A673 (cell line): Measurements from ENCODE around the gene PRMT6.

Experiments used
- CTCF ChIP-seq: fragments of 300-800, 200-600 bp; sonication (generic); conservative IDR thresholded peaks from 2 replicates; pipeline ENCODE4 v1.5.1; 2017; ENCODE audit warnings: low read depth, mild to moderate bottlenecking, antibody characterized with exemption, low read length, moderate library complexity, mixed read lengths
- EZH2 ChIP-seq: fragments of 200-600 bp; sonication (generic); IDR thresholded peaks from 2 replicates; pipeline ENCODE4 v1.6.1; 2017; ENCODE audit warnings: borderline replicate concordance, low read depth, mild to moderate bottlenecking, mixed read lengths, antibody characterized with exemption, low read length; ENCODE audit not compliant: poor library complexity, severe bottlenecking

- no peak for TF ChIP-seq CTCF
- TF ChIP-seq EZH2: no peak
Observed at GRCh38 chr1:107105914-107106313, 49.4 kb downstream of the PRMT6 start.
